Ovary (tissue), 9 donors: ENCODE results near the gene SPATA3. TPM values are rescaled to one million over a fixed set of nuclear protein-coding genes. Genes with fewer than 3 reads are reported as not detected.

Experiments used
- DNase-seq, 5 donors: peaks; one replicate each; pipeline ENCODE4 v3.0.0-alpha.2; 2019 to 2020
- H3K27ac ChIP-seq, 2 donors: fragments of 200-600 bp; one replicate each; pipeline versions ENCODE4 v1.5.1 to v1.8.0; 2019 to 2022
- H3K27me3 ChIP-seq: fragments of 200-600 bp; one replicate; pipeline ENCODE4 v1.8.0; 2022
- H3K36me3 ChIP-seq: fragments of 200-600 bp; sonication (generic); one replicate; pipeline ENCODE4 v1.5.1; 2019
- H3K4me1 ChIP-seq: one replicate; pipeline ENCODE4 v1.8.1; 2013; ENCODE audit warnings: mild to moderate bottlenecking, moderate library complexity; ENCODE audit not compliant: insufficient read depth
- H3K4me3 ChIP-seq: fragments of 200-600 bp; sonication (generic); one replicate; pipeline ENCODE4 v1.5.1; 2017
- H3K9me3 ChIP-seq, 2 donors: fragments of 200-600 bp in 1 of 2; sonication (generic) in 1 of 2; one replicate each; pipeline versions ENCODE4 v1.5.1 to v1.8.1; 2013 to 2019; ENCODE audit warnings: mild to moderate bottlenecking in 1 of 2, moderate library complexity in 1 of 2
- CTCF ChIP-seq, 3 donors: fragments of 450-650 bp in 2 of 3; fragments of 200-600 bp in 1 of 3; IDR thresholded peaks; one replicate each; pipeline versions ENCODE4 v1.5.1 to v1.8.0; 2016 to 2022; ENCODE audit warnings: antibody characterized with exemption in 3 of 3, mild to moderate bottlenecking in 1 of 3
- EP300 ChIP-seq: sonication (generic); formaldehyde crosslinking; IDR thresholded peaks from one replicate; pipeline ENCODE4 v1.6.1; 2017; ENCODE audit warnings: antibody characterized with exemption
- POLR2A ChIP-seq: fragments of 450-650 bp; IDR thresholded peaks from one replicate; pipeline ENCODE4 v1.6.1; 2017; ENCODE audit warnings: antibody characterized with exemption, mild to moderate bottlenecking, moderate library complexity
- WGBS, 3 donors: extraction: QIAGEN DNeasy Blood & Tissue Kit in 1 of 3; methylation state at CpG; one replicate each; pipeline versions ENCODE4 v1.1.5 to v1.1.7; 2013 to 2017; 5-methylcytosine and 5-hydroxymethylcytosine counted together
- intact Hi-C, 4 donors: fragments of 100-400 bp; cut with DNase I; formaldehyde crosslinking; loops; one replicate each; pipeline versions ENCODE4 v1.11.0 to v1.15.1; 2022 to 2023
- polyA plus RNA-seq, 2 donors: library from polyadenylated mRNA; stranded (reverse); fragments of 200-250 nt in 1 of 2; fragments of 350-450 nt in 1 of 2; fragmentation: Illumina TruSeq in 1 of 2; extraction: RNeasy Lipid Tissue Mini Kit (QIAGEN cat#74804) in 1 of 2; gene quantifications; one replicate each; pipeline ENCODE4 v1.2.3, GENCODE V29; 2013 to 2014
- total RNA-seq, 7 donors: library from RNA; depleted of rRNA in 2 of 7; stranded (reverse); fragments of >200 nt in 2 of 7; fragmentation: NEBNext Ultra II Directional in 3 of 7; extraction: Animal tissue kit (Norgen Biotek cat#: 25700) in 3 of 7; gene quantifications; one replicate each; pipeline versions ENCODE4 v1.1.0 to v1.2.4, GENCODE V29; 2016 to 2023
- donor health status: DM: no; HTN: no; CAD: no; lungs with moderate emphysema.
- donor health status: DM: no; HTN: no; CAD: no.
- donor health status: Bipolar disorder and iron deficiency.
- donor health status: DM: yes; HTN: yes; CAD: no.
- donor health status: DM: no; HTN: no; CAD: no.
- donor health status: DM: yes; HTN: yes; CAD: no.

Gene SPATA3
- total and polyA plus RNA-seq, 9 donors: not detected

- WGBS, 3 donors: 64 to 73% (median 65%) methylated on average over 4 of the region's 4 CpGs
- Histone ChIP-seq H3K4me1 (no peaks in the 10 kb centered on the region), H3K4me3 (no peak overlapping the region), H3K27me3 (no peaks in the 10 kb centered on the region), H3K27ac (no peak overlapping the region), H3K9me3 (no peaks in the 10 kb centered on the region), H3K36me3 (no peaks in the 10 kb centered on the region)
- TF ChIP-seq POLR2A (no peak), EP300 (no peak), CTCF (IDR thresholded peaks at IDR 0.05) (no peak)
- no peak for DNase-seq
- intact Hi-C loops: no loop called here
Measured at GRCh38 chr2:231036131-231036530, 40.2 kb downstream of the SPATA3 start.

DNA sequence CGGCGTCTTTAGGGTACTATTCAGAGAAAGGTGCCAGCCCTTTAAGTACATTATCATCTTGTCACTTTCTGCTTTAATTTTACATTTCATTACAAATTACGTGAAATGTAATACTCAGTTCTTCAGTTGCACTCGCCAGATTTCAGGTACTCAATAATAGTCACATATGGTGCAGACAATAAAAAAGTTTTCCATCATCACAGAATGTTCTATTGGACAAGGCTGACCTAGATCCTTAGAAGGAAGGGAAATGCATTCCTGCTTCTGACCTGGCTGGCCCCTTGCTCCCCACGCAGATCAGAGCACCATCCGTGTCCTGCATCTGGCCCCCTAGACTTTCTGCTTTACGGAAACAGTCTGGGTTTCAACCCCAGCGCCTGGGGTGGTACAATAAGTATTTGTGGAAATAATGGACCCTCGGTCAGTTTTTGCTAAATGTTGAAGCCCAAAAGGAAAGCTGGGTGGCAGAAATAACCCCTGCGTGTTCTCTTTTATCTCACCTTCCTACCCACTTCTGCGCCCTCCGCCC is 40.7 kb downstream of the SPATA3 start:
- WGBS, 3 donors: 46 to 53% (median 53%) methylated on average over 12 of the region's 12 CpGs
- TF ChIP-seq EP300 (no peak), CTCF (IDR thresholded peaks at IDR 0.05) (no peak), POLR2A (no peak)
- no peak overlapping the region for H3K27ac ChIP-seq
- no peaks in the 10 kb centered on the region for H3K36me3 ChIP-seq
- H3K4me1 ChIP-seq: no peaks in the 10 kb centered on the region
- no peak for DNase-seq
- no peaks in the 10 kb centered on the region for H3K27me3 ChIP-seq
- H3K4me3 ChIP-seq: no peak overlapping the region
- intact Hi-C loops: no loop called here
- H3K9me3 ChIP-seq: no peaks in the 10 kb centered on the region

DNA sequence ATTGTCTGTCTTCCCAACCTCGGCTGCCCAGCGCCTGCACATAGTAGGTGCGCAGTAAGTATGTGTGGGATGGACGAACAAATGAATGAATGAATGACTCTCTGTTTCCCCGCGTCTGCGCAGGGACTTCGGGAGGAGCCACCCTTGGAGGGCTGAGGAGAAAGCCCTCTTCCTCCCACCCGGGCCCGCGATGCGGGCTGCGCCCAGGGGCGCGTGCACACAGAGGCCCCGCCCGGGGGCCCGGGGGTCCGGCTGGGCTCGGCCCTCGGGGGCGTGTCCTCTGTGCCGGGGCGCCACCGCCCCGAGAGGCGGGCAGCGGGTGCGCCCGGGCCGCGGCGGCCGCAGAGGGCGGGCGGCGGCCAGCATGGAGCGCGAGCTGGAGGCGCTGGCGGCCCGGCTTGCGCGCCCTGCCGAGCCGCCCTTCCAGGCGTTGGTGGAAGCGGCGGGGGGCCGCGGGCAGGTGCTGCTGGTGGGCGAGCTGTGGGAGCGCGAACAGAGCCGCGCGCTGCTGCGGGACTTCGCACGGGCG is 41.3 kb downstream of the SPATA3 start, which contains the start of gene C2orf72:
Gene C2orf72, plus strand, starts transcription at position 322 of the 529 bp plus-strand sequence. Its CDS starts 43 bp downstream, at position 365.
- 1 to 2% (median 1%) methylated on average over 42 to 61 of the region's 61 CpGs for WGBS, 3 donors
- H3K27me3 ChIP-seq: no peaks in the 10 kb centered on the region
- intact Hi-C loops: no loop called here
- no peaks in the 10 kb centered on the region for H3K9me3 ChIP-seq
- TF ChIP-seq POLR2A (no peak), CTCF (IDR thresholded peaks at IDR 0.05) (no peak), EP300 (no peak)
- no peaks in the 10 kb centered on the region for H3K36me3 ChIP-seq
- no peak within 1 kb of the TSS for H3K27ac ChIP-seq
- no peak for DNase-seq
- H3K4me1 ChIP-seq: no peaks in the 10 kb centered on the region
- peak within 1 kb of the TSS; percentile 9 for H3K4me3 ChIP-seq

- Histone ChIP-seq H3K4me3 (no peak overlapping the region), H3K27me3 (no peaks in the 10 kb centered on the region), H3K27ac (no peak overlapping the region), H3K9me3 (no peaks in the 10 kb centered on the region), H3K36me3 (no peaks in the 10 kb centered on the region), H3K4me1 (no peaks in the 10 kb centered on the region)
- intact Hi-C loops: no loop called here
- WGBS, 3 donors: 1 to 2% (median 1%) methylated on average over 37 to 102 of the region's 104 CpGs
- no peak for DNase-seq
- TF ChIP-seq EP300 (no peak), CTCF (IDR thresholded peaks at IDR 0.05) (no peak), POLR2A (no peak)
Measured at GRCh38 chr2:231037731-231038482, 42.0 kb downstream of the SPATA3 start.
